Osteocyte (in vitro differentiated cells): ENCODE results near the gene ELP1. TPM values are rescaled to one million over a fixed set of nuclear protein-coding genes. Genes with fewer than 3 reads are reported as not detected.

Experiments used
- DNase-seq: peaks from one replicate; pipeline ENCODE4 v3.0.0; 2021; ENCODE audit warnings: mixed read lengths; ENCODE audit not compliant: unreplicated experiment; ENCODE audit errors: extremely low spot score
- H3K27ac Mint-ChIP-seq: one replicate; pipeline ENCODE4 v1.8.0; 2021; ENCODE audit warnings: mild to moderate bottlenecking, mixed read lengths; ENCODE audit not compliant: unreplicated experiment
- H3K27me3 Mint-ChIP-seq: one replicate; pipeline ENCODE4 v1.8.0; 2021; ENCODE audit warnings: mixed read lengths; ENCODE audit not compliant: unreplicated experiment
- H3K36me3 Mint-ChIP-seq: one replicate; pipeline ENCODE4 v1.8.0; 2021; ENCODE audit warnings: mixed read lengths; ENCODE audit not compliant: unreplicated experiment
- H3K4me1 Mint-ChIP-seq: one replicate; pipeline ENCODE4 v1.8.0; 2021; ENCODE audit warnings: mixed read lengths; ENCODE audit not compliant: unreplicated experiment
- H3K4me3 Mint-ChIP-seq: one replicate; pipeline ENCODE4 v1.8.0; 2021; ENCODE audit warnings: mild to moderate bottlenecking, moderate library complexity, mixed read lengths; ENCODE audit not compliant: unreplicated experiment
- H3K9me3 Mint-ChIP-seq: one replicate; pipeline ENCODE4 v1.8.0; 2021; ENCODE audit warnings: mixed read lengths; ENCODE audit not compliant: unreplicated experiment
- long read RNA-seq: library from polyadenylated mRNA; unstranded; transcript quantifications from one replicate; pipeline ENCODE4 v2.0.0, GENCODE V29; 2021
- total RNA-seq: library from RNA; stranded (reverse); gene quantifications from 2 replicates; pipeline ENCODE4 v1.2.1, GENCODE V29; 2021
- TF ChIP-seq, protein P1 (sequence below): fragments of 200-600 bp; sonication (generic); IDR thresholded peaks from 2 replicates; pipeline ENCODE4 v1.5.0; 2021; ENCODE audit warnings: antibody characterized with exemption, mild to moderate bottlenecking, moderate library complexity

The ELP1 gene, protein sequence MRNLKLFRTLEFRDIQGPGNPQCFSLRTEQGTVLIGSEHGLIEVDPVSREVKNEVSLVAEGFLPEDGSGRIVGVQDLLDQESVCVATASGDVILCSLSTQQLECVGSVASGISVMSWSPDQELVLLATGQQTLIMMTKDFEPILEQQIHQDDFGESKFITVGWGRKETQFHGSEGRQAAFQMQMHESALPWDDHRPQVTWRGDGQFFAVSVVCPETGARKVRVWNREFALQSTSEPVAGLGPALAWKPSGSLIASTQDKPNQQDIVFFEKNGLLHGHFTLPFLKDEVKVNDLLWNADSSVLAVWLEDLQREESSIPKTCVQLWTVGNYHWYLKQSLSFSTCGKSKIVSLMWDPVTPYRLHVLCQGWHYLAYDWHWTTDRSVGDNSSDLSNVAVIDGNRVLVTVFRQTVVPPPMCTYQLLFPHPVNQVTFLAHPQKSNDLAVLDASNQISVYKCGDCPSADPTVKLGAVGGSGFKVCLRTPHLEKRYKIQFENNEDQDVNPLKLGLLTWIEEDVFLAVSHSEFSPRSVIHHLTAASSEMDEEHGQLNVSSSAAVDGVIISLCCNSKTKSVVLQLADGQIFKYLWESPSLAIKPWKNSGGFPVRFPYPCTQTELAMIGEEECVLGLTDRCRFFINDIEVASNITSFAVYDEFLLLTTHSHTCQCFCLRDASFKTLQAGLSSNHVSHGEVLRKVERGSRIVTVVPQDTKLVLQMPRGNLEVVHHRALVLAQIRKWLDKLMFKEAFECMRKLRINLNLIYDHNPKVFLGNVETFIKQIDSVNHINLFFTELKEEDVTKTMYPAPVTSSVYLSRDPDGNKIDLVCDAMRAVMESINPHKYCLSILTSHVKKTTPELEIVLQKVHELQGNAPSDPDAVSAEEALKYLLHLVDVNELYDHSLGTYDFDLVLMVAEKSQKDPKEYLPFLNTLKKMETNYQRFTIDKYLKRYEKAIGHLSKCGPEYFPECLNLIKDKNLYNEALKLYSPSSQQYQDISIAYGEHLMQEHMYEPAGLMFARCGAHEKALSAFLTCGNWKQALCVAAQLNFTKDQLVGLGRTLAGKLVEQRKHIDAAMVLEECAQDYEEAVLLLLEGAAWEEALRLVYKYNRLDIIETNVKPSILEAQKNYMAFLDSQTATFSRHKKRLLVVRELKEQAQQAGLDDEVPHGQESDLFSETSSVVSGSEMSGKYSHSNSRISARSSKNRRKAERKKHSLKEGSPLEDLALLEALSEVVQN (N-terminal part only)
- 25.7 and 26.1 TPM in 2 replicates for total RNA-seq
- long read RNA-seq, full-length matches to known transcripts = 9 of 53 reads
- long read RNA-seq, partial matches to known transcripts = 34 of 53 reads
- long read RNA-seq, other reads (novel, unspliced or antisense) = 10 of 53 reads

DNA sequence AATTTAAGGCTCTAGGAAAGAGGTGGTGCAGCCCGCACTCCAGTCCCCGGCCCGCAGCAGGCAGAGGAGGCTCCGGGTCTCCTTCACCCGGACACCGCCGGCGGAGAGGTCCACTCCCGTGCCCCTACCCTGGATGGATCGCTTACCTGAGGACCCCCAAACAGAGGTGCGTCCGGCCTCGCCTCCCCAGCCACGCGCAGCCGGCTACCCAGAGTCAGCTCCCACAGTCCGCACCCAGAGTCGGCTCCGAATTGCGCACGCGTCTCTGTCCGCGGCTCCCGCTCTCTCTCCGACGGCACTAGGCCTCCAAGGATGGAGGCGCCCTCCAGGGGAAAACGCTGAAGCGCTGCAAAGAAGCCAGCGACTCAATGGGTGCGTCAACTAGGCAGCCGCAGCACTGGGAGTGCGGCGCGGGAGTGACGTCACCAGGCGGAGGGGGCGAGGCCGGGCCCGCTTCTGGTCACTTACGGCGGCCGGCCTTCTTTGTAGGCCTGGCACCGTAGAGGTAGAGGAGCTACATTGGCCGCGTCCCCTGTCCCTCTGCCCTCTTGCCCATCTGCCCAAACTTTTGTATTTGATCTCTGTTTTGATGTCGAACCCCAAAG, at the start of gene ELP1:
ELP1 (minus strand) TSS at position 407 of the 605 bp plus-strand sequence. CDS start 2,978 bp downstream, outside the sequence.
- TF ChIP-seq, protein P1, sequence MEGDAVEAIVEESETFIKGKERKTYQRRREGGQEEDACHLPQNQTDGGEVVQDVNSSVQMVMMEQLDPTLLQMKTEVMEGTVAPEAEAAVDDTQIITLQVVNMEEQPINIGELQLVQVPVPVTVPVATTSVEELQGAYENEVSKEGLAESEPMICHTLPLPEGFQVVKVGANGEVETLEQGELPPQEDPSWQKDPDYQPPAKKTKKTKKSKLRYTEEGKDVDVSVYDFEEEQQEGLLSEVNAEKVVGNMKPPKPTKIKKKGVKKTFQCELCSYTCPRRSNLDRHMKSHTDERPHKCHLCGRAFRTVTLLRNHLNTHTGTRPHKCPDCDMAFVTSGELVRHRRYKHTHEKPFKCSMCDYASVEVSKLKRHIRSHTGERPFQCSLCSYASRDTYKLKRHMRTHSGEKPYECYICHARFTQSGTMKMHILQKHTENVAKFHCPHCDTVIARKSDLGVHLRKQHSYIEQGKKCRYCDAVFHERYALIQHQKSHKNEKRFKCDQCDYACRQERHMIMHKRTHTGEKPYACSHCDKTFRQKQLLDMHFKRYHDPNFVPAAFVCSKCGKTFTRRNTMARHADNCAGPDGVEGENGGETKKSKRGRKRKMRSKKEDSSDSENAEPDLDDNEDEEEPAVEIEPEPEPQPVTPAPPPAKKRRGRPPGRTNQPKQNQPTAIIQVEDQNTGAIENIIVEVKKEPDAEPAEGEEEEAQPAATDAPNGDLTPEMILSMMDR = peak; percentile 44
- Mint-ChIP-seq H3K9me3 (no peaks in the 10 kb centered on the region), H3K27me3 (no peaks in the 10 kb centered on the region), H3K4me1 (peaks cover 33% of the 10 kb centered on the region), H3K4me3 (peak within 1 kb of the TSS; percentile 99), H3K36me3 (peaks cover 8% of the 10 kb centered on the region), H3K27ac (peak within 1 kb of the TSS; percentile 96)
- peak; percentile 97 for DNase-seq

DNA sequence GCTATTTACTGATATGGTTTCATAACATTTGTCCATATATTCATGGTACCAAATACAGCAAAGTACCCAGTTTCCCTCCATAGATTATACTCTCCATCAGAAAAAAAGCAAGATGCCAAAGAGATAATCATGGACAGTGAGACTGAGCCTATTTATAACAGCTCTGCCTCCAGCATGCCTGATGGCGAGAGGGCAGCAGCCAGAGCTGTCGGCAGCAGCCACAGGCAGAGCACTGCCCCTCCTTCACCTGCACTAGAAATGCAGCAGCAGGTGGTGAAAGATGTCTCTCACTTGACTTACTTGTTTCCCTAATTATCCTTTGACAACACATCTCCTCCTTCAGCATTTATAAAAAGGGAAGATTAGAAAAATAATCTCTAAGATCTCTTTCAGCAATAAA, 47.0 kb upstream of the ELP1 start:
- TF ChIP-seq, protein P1 = no peak
- H3K27me3 Mint-ChIP-seq = no peaks in the 10 kb centered on the region
- no peak overlapping the region for H3K4me3 Mint-ChIP-seq
- peak overlapping the region; percentile 35 for H3K27ac Mint-ChIP-seq
- no peaks in the 10 kb centered on the region for H3K4me1 Mint-ChIP-seq
- DNase-seq = no peak
- H3K9me3 Mint-ChIP-seq = no peaks in the 10 kb centered on the region
- H3K36me3 Mint-ChIP-seq = peaks cover 47% of the 10 kb centered on the region

DNA sequence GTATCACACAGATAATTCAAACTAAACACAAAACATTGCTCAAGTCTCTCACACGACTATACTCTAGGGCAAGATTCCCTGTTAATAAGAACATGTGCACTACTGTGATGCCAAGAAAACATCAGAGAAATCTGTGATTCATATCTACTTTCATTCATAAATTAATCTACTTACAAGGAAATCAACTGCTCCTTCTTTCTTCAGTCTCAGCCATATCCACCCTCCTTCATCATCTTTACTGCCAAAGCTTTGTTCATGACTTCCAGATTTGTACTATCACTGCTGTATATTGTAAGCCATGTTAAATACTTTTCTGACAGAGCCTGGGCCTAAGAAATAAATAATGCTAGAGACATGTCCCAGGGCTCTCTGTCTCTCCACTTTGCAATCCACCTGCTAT, 44.3 kb upstream of the ELP1 start:
- TF ChIP-seq, protein P1 = no peak
- Mint-ChIP-seq H3K4me1 (no peaks in the 10 kb centered on the region), H3K36me3 (peaks cover 43% of the 10 kb centered on the region), H3K27me3 (no peaks in the 10 kb centered on the region), H3K9me3 (no peaks in the 10 kb centered on the region), H3K4me3 (no peak overlapping the region), H3K27ac (no peak overlapping the region)
- DNase-seq = no peak

DNA sequence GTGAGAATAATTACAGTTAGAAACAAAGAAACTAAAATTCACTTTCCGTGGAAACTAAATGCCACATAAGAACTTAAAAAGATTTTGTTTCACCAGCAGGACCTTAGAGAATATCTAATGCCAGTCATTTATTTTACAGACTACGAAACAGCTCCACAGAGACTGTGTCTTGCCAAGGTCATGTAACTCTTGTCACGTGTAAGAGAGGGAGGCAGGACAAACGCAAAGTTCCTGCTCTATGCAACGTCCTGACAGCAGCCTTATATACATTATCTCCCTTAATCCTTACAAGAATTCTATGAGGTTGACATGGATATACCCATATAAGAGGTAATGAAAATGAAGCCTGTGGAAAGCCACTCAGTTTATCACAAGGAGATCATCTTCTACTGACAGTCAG, 40.0 kb upstream of the ELP1 start:
- TF ChIP-seq, protein P1 = no peak
- peaks cover 38% of the 10 kb centered on the region for H3K36me3 Mint-ChIP-seq
- peaks cover 6% of the 10 kb centered on the region for H3K9me3 Mint-ChIP-seq
- no peak overlapping the region for H3K27ac Mint-ChIP-seq
- H3K27me3 Mint-ChIP-seq = no peaks in the 10 kb centered on the region
- DNase-seq = no peak
- H3K4me3 Mint-ChIP-seq = no peak overlapping the region
- no peaks in the 10 kb centered on the region for H3K4me1 Mint-ChIP-seq
